ENCODE data around the gene SEMA5B. TPM values are rescaled to one million over a fixed set of nuclear protein-coding genes. Genes with fewer than 3 reads are reported as not detected.

The SEMA5B gene
- total RNA-seq, 1 donor from 2014 or later = 4.2 TPM

GRCh38 chr3:122974764-122975162 is 52.8 kb downstream of the SEMA5B start:
- TF ChIP-seq CTCF (IDR thresholded peaks at IDR 0.05; ENCODE audit: unreplicated experiment) = no peak
- Mint-ChIP-seq H3K27me3 (peaks cover 29% of the 10 kb centered on the region), H3K9me3 (ENCODE audit: low read depth) (no peaks in the 10 kb centered on the region), H3K4me3 (ENCODE audit: low read depth) (no peak overlapping the region), H3K4me1 (ENCODE audit: low read depth) (peaks cover 7% of the 10 kb centered on the region), H3K27ac (no peak overlapping the region), H3K36me3 (ENCODE audit: insufficient read depth) (no peaks in the 10 kb centered on the region)
- DNase-seq (ENCODE audit: low spot score, unreplicated experiment) = no peak

- Mint-ChIP-seq H3K27ac (no peak overlapping the region), H3K4me1 (ENCODE audit: low read depth) (peaks cover 7% of the 10 kb centered on the region), H3K9me3 (ENCODE audit: low read depth) (no peaks in the 10 kb centered on the region), H3K36me3 (ENCODE audit: insufficient read depth) (no peaks in the 10 kb centered on the region), H3K4me3 (ENCODE audit: low read depth) (no peak overlapping the region), H3K27me3 (peaks cover 32% of the 10 kb centered on the region)
- DNase-seq (ENCODE audit: low spot score, unreplicated experiment) = no peak
- no peak for TF ChIP-seq CTCF (IDR thresholded peaks at IDR 0.05; ENCODE audit: unreplicated experiment)
These were observed 53.5 kb downstream of the SEMA5B start for GRCh38 chr3:122973893-122974615.

- no peak for DNase-seq (ENCODE audit: low spot score, unreplicated experiment)
- Mint-ChIP-seq H3K27me3 (peaks cover 24% of the 10 kb centered on the region), H3K27ac (no peak overlapping the region), H3K4me3 (ENCODE audit: low read depth) (no peak overlapping the region), H3K36me3 (ENCODE audit: insufficient read depth) (no peaks in the 10 kb centered on the region), H3K9me3 (ENCODE audit: low read depth) (no peaks in the 10 kb centered on the region), H3K4me1 (ENCODE audit: low read depth) (peaks cover 7% of the 10 kb centered on the region)
- no peak for TF ChIP-seq CTCF (IDR thresholded peaks at IDR 0.05; ENCODE audit: unreplicated experiment)
These were observed 55.4 kb downstream of the SEMA5B start for GRCh38 chr3:122972141-122972540.

GRCh38 chr3:122969585-122970469 is 57.7 kb downstream of the SEMA5B start:
- no peak for DNase-seq (ENCODE audit: low spot score, unreplicated experiment)
- Mint-ChIP-seq H3K9me3 (ENCODE audit: low read depth) (no peaks in the 10 kb centered on the region), H3K36me3 (ENCODE audit: insufficient read depth) (no peaks in the 10 kb centered on the region), H3K27ac (no peak overlapping the region), H3K4me1 (ENCODE audit: low read depth) (peaks cover 1% of the 10 kb centered on the region), H3K27me3 (peaks cover 19% of the 10 kb centered on the region), H3K4me3 (ENCODE audit: low read depth) (no peak overlapping the region)
- no peak for TF ChIP-seq CTCF (IDR thresholded peaks at IDR 0.05; ENCODE audit: unreplicated experiment)

GRCh38 chr3:122967765-122968164 is 59.8 kb downstream of the SEMA5B start:
- no peak for TF ChIP-seq CTCF (IDR thresholded peaks at IDR 0.05; ENCODE audit: unreplicated experiment)
- peaks cover 30% of the 10 kb centered on the region for H3K27me3 Mint-ChIP-seq
- no peak overlapping the region for H3K4me3 Mint-ChIP-seq (ENCODE audit: low read depth)
- no peak overlapping the region for H3K27ac Mint-ChIP-seq
- no peaks in the 10 kb centered on the region for H3K9me3 Mint-ChIP-seq (ENCODE audit: low read depth)
- no peak for DNase-seq (ENCODE audit: low spot score, unreplicated experiment)
- H3K4me1 Mint-ChIP-seq (ENCODE audit: low read depth) = no peaks in the 10 kb centered on the region
- H3K36me3 Mint-ChIP-seq (ENCODE audit: insufficient read depth) = no peaks in the 10 kb centered on the region
